Activated CD4-positive, alpha-beta T cell treated with anti-CD3 and anti-CD28 coated beads, Interleukin-2, amount 50 U/mL, for 24 hours (primary cell): Measurements from ENCODE around the gene TAF3.

Experiments
- DNase-seq, 2 donors: peaks; one replicate each; pipeline ENCODE4 v3.0.0-alpha.2; 2020; ENCODE audit warnings: low read depth in 1 of 2, low spot score in 1 of 2

The TAF3 gene

GRCh38 chr10:8055420-8056349 lies 237.4 kb downstream of the TAF3 start:
- DNase-seq = no peak

GRCh38 chr10:8056378-8056777 lies 238.1 kb downstream of the TAF3 start:
- no peak for DNase-seq

- peak in 1 of 2 donors; percentile 36 for DNase-seq
Observed at GRCh38 chr10:8056871-8057331, 238.6 kb downstream of the TAF3 start.

GRCh38 chr10:8057636-8058273 lies 239.4 kb downstream of the TAF3 start:
- no peak for DNase-seq

GRCh38 chr10:8058274-8059111 lies 240.2 kb downstream of the TAF3 start:
- DNase-seq = no peak

- no peak for DNase-seq
Observed at GRCh38 chr10:8059191-8059936, 241.1 kb downstream of the TAF3 start.

GRCh38 chr10:8060010-8060703 lies 241.9 kb downstream of the TAF3 start:
- peak in 1 of 2 donors; percentile 57 for DNase-seq

- no peak for DNase-seq
Observed at GRCh38 chr10:8060704-8061121, 242.4 kb downstream of the TAF3 start.

GRCh38 chr10:8061274-8062211 lies 243.2 kb downstream of the TAF3 start:
- DNase-seq = peak in 1 of 2 donors; percentile 46

- DNase-seq = no peak
Observed at GRCh38 chr10:8063128-8063908, 245.0 kb downstream of the TAF3 start.

GRCh38 chr10:8063935-8064334 lies 245.6 kb downstream of the TAF3 start:
- DNase-seq = no peak

GRCh38 chr10:8064436-8064835 lies 246.1 kb downstream of the TAF3 start:
- no peak for DNase-seq

GRCh38 chr10:8065651-8066050 lies 247.3 kb downstream of the TAF3 start:
- DNase-seq = no peak

GRCh38 chr10:8066124-8066523 lies 247.8 kb downstream of the TAF3 start:
- DNase-seq = no peak
